Psoas muscle (tissue), 8 donors: ENCODE data around the gene CCND3. TPM values are rescaled to one million over a fixed set of nuclear protein-coding genes. Genes with fewer than 3 reads are reported as not detected.
"Not testable (repeated sequence)": the region's sequence is repeated elsewhere in the genome, so short reads cannot be mapped to it uniquely, and the experiment has no call there.

Experiments used
- ATAC-seq, 4 donors: fragments of 200-7000 bp; cut with Tn5 transposase; one replicate each; pipeline ENCODE4 v1.9.1; 2020; ENCODE audit warnings: moderate library complexity in 3 of 4, mild to moderate bottlenecking in 2 of 4
- DNase-seq, 2 donors: peaks; one replicate each; pipeline ENCODE4 v3.0.0-alpha.2; 2020
- H3K27ac ChIP-seq: fragments of 200-600 bp; one replicate; pipeline ENCODE4 v1.8.0; 2022
- H3K27me3 ChIP-seq, 3 donors: fragments of 200-600 bp in 1 of 3; one replicate each; pipeline versions ENCODE4 v1.6.1 to v1.8.0; 2013 to 2022; ENCODE audit warnings: low read length in 2 of 3, mild to moderate bottlenecking in 2 of 3, moderate library complexity in 1 of 3; ENCODE audit not compliant: insufficient read depth in 3 of 3
- H3K36me3 ChIP-seq, 2 donors: fragments of 200-600 bp in 1 of 2; one replicate each; pipeline versions ENCODE4 v1.6.1 to v1.8.0; 2013 to 2022; ENCODE audit warnings: low read depth in 1 of 2, mild to moderate bottlenecking in 1 of 2, moderate library complexity in 1 of 2; ENCODE audit not compliant: insufficient read depth in 1 of 2
- H3K4me1 ChIP-seq: fragments of 200-600 bp; one replicate; pipeline ENCODE4 v1.8.0; 2022
- H3K4me3 ChIP-seq: fragments of 200-600 bp; one replicate; pipeline ENCODE4 v1.8.0; 2022; ENCODE audit warnings: mild to moderate bottlenecking
- H3K9me3 ChIP-seq: fragments of 200-600 bp; one replicate; pipeline ENCODE4 v1.8.0; 2022
- CTCF ChIP-seq: fragments of 200-600 bp; IDR thresholded peaks from one replicate; pipeline ENCODE4 v1.8.0; 2022; ENCODE audit warnings: antibody characterized with exemption
- WGBS, 3 donors: extraction: QIAGEN DNeasy Blood & Tissue Kit; methylation state at CpG; one replicate each; pipeline versions ENCODE4 v1.1.6 to v1.1.7; 2013; 5-methylcytosine and 5-hydroxymethylcytosine counted together
- intact Hi-C, 2 donors: fragments of 100-400 bp; cut with DNase I; formaldehyde crosslinking; loops; one replicate each; pipeline versions ENCODE4 v1.11.0 to v1.14.2; 2022
- polyA plus RNA-seq, 3 donors: library from polyadenylated mRNA; stranded (reverse); fragments of 200-250 nt; gene quantifications; one replicate each; pipeline ENCODE4 v1.2.3, GENCODE V29; 2013
- total RNA-seq, 4 donors: library from RNA; stranded (reverse); fragmentation: NEBNext Ultra II Directional in 2 of 4; extraction: Animal tissue kit (Norgen Biotek cat#: 25700) in 2 of 4; gene quantifications; one replicate each; pipeline versions ENCODE4 v1.2.1 to v1.2.4, GENCODE V29; 2021 to 2023
- donor health status: healthy with polysubstance abuse.
- donor health status: DM: no; HTN: no; CAD: no; lungs with moderate emphysema.
- donor health status: Bipolar disorder and iron deficiency.
- donor health status: healthy.
- donor health status: DM: yes; HTN: yes; CAD: no.
- donor health status: DM: no; HTN: no; CAD: no.
- donor health status: DM: no; HTN: no; CAD: no.
- donor health status: DM: yes; HTN: yes; CAD: no.

The CCND3 gene
- total and polyA plus RNA-seq, 7 donors, result 9.2 to 29.1 (median 19.9) TPM

DNA sequence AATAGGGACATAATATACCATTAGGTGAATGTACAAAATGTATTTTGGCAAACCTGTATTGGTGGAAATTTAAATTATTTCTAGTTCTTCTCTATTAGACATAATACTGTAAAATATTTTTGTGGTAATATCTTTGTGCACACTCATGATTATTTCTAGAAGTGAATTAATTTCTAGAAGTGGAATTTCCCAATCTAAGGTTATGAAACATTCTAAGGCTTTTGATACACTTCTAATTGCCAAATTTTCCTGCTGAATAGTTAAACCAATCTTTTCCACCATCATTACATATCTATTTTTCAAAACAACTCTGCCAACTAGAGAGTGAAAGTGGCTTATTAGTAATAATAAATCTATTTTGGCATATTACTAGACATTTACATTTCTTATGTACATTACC is 1.8 kb upstream of the CCND3 start:
- DNase-seq (no peak), ATAC-seq (no peak)
- H3K4me3 ChIP-seq, result no peak overlapping the region
- intact Hi-C loops, result loop anchor here in 1 of 2 donors (5.0 kb wide), 1 partner anchor 1034 kb away; the partner anchor contains the start of gene PEX6
- no peaks in the 10 kb centered on the region for H3K36me3 ChIP-seq
- H3K27ac ChIP-seq, result no peak overlapping the region
- TF ChIP-seq CTCF, result no peak
- peaks cover 17% of the 10 kb centered on the region for H3K4me1 ChIP-seq
- no peaks in the 10 kb centered on the region for H3K9me3 ChIP-seq
- no peaks in the 10 kb centered on the region for H3K27me3 ChIP-seq

DNA sequence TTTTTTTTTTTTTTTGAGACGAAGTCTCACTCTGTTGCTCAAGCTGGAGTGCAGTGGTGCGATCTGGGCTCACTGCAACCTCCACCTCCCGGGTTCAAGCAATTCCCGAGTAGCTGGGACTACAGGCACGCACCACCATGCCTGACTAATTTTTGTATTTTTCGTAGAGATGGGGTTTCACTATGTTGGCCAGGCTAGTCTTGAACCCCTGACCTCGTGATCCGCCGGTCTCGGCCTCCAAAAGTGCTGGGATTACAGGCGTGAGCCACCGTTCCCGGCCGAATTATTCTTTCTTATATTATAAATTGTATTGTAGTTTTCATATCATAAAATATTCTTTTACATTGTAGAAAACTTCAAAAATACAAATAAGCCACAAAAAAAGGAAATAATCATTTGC is 1.3 kb upstream of the CCND3 start:
- 92 to 97% (median 93%) methylated on average over 13 to 14 of the region's 14 CpGs for WGBS, 3 donors
- H3K4me3 ChIP-seq, ATAC-seq, H3K27me3 ChIP-seq, H3K36me3 ChIP-seq, DNase-seq, H3K27ac ChIP-seq, H3K9me3 ChIP-seq: not testable (repeated sequence)
- peaks cover 20% of the 10 kb centered on the region for H3K4me1 ChIP-seq
- intact Hi-C loops, result loop anchor here in 1 of 2 donors (5.0 kb wide), 1 partner anchor 1034 kb away; the partner anchor contains the start of gene PEX6

DNA sequence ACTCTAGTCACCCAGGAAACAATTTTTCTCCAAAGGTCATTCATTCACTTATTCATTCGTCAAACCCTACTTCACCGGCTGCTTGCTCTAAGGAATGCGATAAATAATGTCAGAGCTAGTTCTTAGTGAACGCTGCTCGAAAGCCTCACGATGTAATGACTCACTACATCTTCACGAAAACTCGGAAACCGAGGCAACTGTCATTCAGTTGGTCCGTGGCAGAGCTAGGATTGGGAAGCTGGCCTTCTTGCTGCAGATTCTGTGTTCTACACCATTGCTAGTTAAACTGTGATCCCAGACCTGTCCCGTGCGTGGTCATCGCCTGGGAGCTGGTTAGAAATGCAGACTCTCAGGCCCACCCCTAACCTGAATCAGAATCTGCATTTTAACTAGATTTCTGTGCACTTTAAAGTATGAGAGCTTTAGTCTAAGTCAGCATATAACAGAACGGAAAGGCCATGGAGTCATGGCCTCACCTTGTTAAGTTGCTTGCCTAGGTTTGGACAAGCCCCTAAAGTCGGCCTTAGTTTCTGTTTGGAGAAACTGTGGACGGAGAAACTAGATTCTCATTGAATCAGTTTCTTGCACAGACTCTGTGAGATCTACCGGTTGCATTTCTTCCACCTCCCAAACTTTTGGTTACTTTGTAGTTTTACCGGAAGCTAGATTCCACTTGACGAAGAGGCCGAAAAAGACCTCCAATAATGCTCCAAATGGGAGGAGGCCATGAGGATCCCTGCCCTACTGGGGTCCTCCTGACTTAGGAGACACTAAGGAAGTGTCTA is 651 bp upstream of the CCND3 start:
- peaks cover 20% of the 10 kb centered on the region for H3K4me1 ChIP-seq
- H3K4me3 ChIP-seq, result peak overlapping the region; percentile 97
- intact Hi-C loops, result loop anchor here in 1 of 2 donors (5.0 kb wide), 1 partner anchor 1035 kb away; the partner anchor contains the start of gene PEX6
- no peak for TF ChIP-seq CTCF
- H3K27me3 ChIP-seq, result no peaks in the 10 kb centered on the region
- no peaks in the 10 kb centered on the region for H3K36me3 ChIP-seq
- ATAC-seq (peak in 2 of 4 donors; percentile 13 to 22), DNase-seq (no peak)
- no peaks in the 10 kb centered on the region for H3K9me3 ChIP-seq
- WGBS, 3 donors, result 35 to 42% (median 36%) methylated on average over 20 of the region's 20 CpGs
- H3K27ac ChIP-seq, result peak overlapping the region; percentile 66

DNA sequence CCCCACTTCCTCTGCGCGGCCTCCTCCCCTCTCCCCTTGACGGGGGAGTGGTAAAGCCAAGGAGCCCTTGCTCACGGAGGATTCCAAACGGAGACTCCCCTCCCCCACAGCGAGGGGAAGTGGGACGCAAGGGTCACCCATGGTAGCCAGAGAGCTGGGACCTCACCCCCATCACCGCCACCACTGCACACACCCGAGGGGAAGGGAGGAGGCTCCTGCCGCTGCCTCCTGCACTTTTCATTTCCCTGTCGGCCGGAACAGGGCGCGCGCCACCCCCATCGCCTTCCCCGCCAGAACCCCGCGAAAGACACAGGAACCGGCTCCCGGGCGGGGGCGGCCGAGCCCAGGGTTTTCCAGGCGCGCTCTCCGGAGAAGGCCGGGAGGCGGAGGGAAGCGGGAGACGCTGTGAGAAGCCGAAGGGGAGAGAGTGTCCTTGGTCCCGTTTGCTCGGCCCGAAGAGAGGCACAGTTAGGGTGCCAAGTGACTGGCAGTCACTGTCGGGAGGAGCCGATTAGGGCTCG is 789 bp downstream of the CCND3 start:
- H3K27me3 ChIP-seq, result no peaks in the 10 kb centered on the region
- peak; percentile 54 to 70 for DNase-seq
- no peak for TF ChIP-seq CTCF
- H3K9me3 ChIP-seq, result no peaks in the 10 kb centered on the region
- H3K36me3 ChIP-seq, result no peaks in the 10 kb centered on the region
- peak overlapping the region; percentile 97 for H3K4me3 ChIP-seq
- peaks cover 27% of the 10 kb centered on the region for H3K4me1 ChIP-seq
- 1 to 2% (median 1%) methylated on average over 29 to 38 of the region's 38 CpGs for WGBS, 3 donors
- intact Hi-C loops, result loop anchor here in 1 of 2 donors (5.0 kb wide), 1 partner anchor 1036 kb away; the partner anchor contains the start of gene PEX6
- peak overlapping the region; percentile 66 for H3K27ac ChIP-seq
- peak in 3 of 4 donors; percentile 0 to 7 (median 1) for ATAC-seq
